Stimulated activated CD8-positive, alpha-beta memory T cell treated with anti-CD3 and anti-CD28 coated beads, Interleukin-12 subunit alpha, Interleukin-12 subunit beta, amount 100 ng/mL, for 24 hours (primary cell): Measurements from ENCODE around the gene PNRC2.

Experiments
- DNase-seq: peaks from one replicate; pipeline ENCODE4 v3.0.0-alpha.2; 2020; ENCODE audit errors: extremely low read depth

Gene PNRC2, protein sequence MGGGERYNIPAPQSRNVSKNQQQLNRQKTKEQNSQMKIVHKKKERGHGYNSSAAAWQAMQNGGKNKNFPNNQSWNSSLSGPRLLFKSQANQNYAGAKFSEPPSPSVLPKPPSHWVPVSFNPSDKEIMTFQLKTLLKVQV

DNA sequence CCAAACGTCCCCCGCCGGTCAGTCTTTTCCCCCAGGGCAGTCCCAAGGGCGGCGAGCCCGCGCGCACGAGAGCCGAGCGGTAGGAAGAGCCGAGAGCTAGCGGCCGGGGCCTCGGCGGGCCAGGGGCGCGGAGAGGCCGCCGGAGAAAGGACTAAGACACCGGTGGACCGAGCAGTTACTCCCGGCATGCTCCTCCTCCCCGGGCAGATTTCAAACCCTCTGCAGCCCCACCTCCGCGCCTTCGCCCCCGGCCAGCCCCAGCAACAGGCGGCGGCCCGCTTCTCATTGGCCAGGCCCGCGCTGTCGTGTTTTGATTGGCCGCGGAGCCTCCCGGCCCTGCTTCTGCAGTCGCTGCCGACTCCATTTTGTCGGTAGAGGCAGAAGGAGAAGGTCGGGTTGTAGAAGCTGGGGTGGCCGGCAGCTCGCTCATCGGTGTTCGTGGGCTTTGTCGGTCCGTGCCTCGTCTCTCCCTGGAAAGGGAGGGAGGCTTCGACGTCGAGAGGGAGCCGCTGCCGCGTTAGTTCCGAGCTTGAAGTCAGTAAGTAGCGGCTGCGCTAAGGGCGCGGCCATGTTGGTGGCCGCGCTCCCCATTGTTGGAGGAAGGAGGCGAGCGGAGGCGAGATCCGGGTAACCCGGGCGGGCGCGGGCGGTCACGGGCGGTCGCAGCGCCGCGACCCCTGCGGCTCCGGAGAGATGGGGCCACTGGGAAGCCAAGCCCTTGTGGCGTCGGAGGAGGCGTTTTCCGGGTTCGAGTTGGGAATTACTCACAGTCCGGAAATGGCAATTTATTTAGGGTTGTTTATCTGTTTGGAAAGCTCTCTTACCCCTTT lies at the start of gene PNRC2:
Gene PNRC2, plus strand, starts transcription at position 368 of the 830 bp plus-strand sequence. CDS start 1,630 bp downstream, outside the sequence.
- DNase-seq, result peak; percentile 95

DNA sequence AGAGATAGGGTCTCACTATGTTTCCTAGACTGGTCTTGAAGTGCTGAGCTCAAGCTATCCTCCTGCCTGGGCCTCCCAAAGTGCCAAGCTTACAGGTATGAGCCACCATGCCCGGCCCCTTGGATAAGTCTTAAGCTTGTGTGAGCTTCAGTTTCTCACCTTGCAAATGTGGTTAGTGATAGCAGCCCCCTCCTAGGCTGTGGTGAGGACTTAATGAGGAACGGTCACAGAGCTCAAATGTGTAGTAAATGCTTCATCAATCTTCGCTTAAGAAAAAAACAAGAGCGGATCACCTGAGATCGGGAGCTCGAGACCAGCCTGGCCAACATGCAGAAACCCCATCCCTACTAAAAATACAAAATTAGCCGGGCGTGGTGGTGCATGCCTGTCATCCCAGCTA lies 49.5 kb upstream of the PNRC2 start:
- no peak for DNase-seq

DNA sequence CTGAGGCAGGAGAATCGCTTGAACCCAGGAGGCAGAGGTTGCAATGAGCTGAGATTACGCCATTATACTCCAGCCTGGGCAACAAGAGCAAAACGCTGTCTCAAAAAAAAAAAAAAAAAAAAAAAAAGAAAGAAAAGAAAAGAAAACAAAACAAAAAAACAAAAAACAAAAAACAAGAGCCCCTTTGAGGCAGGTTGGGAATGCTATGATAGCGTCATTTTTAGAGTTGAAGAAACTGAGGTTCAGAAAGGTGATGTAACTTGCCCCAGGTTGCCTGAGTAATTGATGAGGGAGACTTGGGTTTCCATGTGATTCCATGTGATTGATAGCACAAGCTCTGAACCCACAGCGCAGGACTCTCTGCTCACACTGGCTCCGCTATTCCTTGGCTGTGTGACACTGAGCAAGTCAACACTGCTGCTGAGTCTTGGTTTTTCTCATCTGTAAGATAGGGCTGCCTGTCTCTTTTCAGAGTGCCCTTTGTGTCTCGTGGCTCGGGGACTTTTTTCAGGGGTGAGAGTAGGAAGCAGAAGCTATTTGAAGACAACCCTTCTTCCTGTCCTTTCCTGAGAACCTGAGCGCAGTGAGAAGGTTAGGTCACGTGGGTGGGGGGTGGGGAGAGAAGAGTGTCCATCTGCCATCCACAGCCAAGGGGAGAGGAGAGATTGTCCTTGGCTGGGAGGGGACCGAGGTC lies 48.9 kb upstream of the PNRC2 start:
- no peak for DNase-seq

DNA sequence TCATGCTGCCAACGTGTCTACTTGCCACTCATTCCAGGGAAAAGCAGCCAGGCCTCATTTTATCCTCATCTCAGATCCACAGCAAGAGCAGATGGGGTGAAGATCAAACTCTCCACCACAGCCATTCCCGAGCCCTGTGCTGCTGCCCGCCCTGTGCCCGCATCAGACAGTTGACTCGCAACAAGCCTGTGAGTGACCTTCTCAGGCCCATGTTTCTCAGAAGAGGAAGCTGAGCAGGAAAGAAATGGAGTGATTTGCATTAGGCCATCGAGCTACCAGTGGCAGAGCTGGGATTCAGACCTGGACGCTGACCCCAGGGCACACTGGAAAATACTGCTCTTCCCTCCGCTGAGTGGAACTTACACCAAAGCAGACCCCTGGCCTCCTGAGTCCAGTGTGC lies 47.7 kb upstream of the PNRC2 start:
- no peak for DNase-seq

DNA sequence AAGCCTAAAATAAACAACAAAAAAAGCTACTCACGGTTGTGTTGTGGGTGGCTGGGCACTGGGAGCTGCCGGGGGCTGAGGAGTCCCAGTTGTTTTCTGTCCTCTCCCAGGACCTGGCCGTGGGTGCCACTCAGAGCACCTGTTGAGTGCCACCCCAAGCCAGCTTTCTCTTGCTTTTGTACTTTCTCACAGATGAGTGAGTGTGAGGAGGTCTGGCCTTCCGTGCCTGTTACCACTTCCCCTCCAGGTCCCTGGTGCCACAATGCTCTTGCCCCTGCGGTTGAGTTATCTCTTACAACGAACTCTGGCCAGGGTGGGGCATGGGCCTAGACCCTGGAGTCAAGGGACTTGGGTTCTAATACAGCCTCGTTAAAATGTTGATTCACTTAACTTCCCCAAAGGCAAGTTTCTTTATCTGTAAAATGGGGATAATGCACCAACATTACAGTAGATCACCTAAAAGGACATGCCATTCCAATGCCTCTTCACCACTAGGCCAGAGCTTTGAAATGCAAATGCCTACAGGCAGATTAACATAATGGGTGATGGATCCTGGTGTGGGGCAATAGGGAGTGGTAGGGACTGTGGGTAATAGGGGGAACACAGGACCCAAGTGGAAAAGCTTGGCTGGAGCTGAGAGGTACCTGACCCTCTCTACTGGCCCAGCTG lies 46.3 kb upstream of the PNRC2 start, which contains the start of gene CNR2:
Gene CNR2, minus strand, starts transcription at position 151 of the 669 bp plus-strand sequence. CDS start 37,745 bp downstream, outside the sequence.
- DNase-seq, result no peak

DNA sequence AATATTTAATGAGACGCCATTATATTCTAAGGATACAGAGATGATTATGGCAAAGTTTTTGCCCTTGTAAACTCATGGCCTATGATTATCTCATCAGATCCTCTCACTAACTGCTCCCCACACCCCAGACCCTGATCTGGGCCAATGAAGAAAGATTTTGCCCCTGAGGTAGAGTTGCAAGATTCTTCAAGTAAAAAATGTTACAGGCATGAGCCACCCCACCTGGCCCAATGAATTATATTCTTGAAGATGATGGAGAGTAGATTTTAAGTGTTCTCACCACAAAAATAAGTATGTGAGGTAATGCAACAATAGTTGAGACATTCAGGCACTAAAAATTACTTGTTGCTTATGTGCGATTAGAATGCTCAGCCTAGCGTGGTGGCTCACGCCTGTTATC lies 44.7 kb upstream of the PNRC2 start:
- DNase-seq, result no peak

DNA sequence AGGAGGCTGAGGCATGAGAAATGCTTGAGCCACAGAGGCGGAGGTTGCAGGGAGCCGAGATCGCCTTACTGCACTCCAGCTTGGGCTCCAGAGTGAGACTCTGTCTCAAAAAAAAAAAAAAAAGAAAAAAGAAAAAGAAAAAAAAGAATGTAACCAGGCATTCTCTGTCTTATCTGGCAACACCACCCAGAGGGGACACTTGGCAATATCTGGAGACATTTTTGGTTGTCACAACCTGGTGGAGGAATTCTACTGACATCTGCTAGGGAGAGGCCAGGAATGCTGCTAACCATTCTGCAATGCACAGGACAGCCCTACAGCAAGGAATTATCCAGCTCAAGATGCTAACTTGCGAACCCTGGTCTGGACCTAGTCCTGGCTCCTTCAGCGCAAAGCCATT lies 44.2 kb upstream of the PNRC2 start:
- DNase-seq, result no peak

DNA sequence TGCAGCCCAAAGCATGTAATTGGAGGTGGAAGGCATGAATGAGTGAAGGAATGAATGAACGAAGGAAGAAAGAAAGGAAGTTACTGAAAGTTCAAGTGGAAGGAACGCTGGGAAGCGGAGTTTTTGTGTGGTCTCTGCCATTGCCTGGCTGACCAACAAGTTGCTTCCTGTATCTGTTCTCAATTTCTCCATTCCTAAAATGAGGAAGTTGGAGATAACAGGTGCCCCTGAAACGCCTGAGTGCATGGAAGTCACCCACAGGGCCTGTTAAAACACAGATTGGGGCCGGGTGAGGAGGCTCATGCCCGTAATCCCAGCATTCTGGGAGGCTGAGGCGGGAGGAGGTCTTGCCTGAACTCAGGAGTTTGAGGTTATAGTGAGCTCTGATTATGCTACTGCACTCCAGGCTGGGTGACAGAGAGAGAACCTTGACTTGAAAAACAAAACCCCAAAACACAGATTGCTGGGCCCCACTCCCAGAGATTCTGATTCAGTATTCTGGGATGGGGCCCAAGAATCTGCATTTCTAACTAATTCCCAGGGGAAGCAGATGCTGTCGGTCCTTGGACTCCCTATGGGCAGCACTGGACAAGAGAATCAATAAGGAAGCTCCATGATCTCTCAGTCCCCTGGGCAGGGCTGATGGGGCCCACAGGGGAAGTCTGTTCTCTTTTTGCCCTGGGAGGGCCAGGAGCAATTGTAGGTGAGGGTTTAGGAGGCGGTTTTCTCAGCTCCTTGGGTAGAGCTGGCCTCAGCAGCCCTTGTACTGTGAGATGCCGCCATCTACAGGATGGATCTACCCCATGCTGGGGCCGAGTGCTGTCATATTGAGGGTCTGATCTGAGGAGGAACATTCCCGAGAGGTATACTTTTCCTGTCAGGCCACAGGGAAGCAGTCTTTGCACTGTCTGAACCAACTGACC lies 43.2 kb upstream of the PNRC2 start:
- DNase-seq, result no peak

DNA sequence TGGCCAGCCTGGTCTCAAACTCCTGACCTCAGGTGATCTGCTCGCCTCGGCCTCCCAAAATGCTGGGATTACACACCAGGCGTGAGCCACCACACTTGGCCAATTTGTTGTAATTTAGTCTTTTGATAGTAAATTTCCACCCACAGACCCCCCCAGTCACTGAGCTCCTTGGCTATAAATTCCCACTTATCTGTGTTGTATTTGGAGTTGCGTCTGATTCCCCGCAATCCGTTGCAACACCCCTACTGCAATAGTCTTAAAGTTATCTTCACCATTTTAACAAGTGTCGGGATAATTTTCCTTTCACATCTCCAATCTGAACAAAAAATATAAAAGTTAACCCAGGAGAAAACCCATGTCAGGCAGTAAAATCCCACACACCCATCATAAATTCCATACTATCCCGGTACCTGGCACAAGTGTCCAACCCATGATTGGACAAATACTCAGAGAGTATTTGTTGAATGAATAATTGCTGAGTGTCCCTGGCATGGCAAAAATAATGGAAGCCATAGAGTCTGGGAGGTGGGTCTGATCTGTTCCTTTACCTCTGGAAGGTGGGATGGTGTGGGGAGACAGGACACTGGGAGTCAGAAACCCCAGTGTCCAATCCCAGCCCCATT lies 37.2 kb upstream of the PNRC2 start:
- no peak for DNase-seq

DNA sequence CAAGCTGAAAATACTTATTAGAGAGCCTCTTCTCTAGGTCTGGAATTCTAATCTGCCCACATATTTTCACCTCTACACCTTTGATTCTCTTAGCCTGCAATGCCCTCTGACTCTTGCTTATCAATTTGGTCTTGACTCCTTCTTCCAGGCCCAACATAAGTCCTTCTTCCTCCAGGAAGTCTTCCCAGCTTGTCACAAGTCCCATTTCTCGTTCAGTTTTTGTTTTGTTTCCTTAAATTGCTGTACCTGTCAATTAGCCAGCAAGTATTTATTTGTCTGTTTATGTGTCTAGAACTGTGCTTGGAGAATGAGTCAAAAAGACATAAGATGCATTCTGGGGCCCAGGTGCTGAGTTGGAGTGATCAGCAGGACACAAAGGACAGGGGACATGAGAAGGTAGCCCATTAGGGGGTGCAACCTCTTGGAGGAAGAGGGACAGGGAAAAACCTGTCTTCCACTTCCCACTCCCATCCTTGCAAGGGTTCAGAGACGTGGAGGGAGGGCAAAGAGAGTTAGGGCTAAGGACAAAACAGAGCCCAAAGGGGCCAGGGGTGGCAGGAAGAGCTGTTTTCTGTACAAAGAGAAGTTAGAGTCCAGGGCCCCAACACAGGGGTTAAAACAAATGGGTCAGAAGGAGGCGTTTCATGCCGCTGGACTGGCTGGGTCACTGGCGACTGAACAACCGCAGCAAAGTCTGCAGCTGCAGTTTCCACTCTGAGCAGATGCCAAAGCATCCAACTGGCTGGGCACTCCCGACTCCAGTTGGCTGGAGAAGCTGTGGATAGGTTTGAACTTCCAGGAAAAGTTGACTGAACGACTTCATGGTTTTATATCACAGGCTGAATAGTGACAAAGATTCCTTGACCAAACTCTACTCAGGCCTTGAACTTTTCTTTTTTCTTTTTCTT lies 35.8 kb upstream of the PNRC2 start:
- no peak for DNase-seq

DNA sequence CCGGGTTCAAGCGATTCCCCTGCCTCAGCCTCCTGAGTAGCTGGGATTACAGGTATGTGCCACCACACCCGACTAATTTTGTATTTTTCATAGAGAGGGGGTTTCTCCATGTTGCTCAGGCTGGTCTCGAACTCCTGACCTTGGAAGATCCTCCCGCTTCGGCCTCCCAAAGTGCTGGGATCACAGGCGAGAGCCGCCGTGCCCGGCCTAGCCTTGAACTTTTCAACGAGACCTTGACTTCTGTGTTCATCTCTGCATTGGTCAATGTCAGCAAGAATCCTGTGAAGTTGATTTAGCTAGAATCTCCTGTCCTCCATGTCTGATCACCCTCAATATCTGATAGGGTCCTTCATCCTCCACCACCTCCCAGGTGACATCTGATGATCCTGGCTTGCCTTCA lies 35.0 kb upstream of the PNRC2 start:
- no peak for DNase-seq

DNA sequence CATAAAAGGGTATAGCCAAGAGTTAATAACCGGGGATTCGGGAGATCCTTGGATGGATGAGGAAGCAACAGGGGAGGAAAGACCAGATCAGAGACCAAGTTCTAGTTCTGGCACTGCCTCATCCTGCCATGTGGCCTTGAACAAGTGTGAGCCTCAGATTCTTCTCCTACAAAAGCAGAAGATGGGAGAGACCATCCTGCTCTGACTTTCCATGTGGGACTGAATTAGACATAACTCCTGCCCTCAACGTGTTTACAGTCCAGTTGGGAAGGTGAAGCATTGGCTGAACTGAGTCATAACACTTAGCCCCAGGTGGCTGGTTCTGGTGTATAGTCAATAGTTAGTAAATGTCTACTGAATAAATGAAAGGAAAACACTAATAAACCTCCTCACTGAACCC lies 34.3 kb upstream of the PNRC2 start:
- DNase-seq, result no peak

DNA sequence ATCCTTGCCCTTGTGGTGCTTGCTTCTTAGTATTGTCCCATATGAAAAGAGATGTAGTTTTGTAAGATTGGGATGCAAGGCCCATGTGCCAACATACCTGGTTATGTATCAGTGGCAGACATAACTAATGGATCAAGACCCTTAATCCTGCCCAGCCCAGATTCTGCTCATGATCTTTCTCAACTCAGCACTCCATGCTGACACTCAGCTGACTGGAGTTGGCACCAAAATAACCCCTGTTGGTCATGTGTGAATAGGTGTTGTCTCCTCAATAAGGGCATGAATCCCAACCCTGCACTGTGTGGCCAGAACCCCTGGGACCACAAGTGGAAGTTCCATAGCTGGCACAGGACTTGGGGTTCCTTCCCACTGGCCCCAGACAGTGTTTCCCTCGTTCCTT lies 32.5 kb upstream of the PNRC2 start:
- no peak for DNase-seq

DNA sequence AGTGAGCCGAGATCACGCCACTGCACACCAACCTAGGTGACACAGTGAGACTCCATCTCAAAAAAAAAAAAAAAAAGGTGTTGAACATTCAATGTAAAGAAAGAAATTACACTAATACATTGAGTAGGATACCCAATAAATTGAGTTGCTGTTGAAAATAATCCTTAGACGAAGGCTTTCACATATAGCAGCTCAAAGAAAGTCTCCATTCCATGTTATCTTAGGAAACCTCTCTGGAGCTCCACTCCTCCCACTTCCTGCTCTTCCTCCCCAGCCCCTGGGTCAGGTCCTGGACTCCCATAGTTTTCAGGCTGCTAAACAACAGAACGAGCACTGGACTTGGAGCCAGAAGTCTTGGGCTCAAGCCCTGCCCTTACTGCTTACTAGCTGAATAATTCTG lies 30.8 kb upstream of the PNRC2 start:
- no peak for DNase-seq

DNA sequence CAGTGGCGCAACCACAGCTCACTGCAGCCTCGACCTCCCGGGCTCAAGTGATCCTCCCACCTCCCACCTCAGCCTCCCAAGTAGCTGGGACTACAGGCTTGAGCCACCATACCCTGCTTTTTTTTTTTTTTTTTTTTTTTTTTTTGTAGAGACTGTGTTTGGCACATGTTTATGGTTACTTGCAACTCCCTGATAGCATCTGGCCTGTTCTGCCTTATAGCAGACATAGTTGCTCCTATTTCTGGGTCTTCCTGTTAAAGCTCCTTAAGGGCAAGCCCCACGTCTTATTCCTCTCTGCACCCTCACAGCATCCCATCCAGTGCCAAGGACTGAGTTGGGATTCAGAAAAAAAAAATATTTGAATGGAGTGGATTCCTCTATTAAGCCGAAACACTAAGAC lies 29.4 kb upstream of the PNRC2 start:
- no peak for DNase-seq

DNA sequence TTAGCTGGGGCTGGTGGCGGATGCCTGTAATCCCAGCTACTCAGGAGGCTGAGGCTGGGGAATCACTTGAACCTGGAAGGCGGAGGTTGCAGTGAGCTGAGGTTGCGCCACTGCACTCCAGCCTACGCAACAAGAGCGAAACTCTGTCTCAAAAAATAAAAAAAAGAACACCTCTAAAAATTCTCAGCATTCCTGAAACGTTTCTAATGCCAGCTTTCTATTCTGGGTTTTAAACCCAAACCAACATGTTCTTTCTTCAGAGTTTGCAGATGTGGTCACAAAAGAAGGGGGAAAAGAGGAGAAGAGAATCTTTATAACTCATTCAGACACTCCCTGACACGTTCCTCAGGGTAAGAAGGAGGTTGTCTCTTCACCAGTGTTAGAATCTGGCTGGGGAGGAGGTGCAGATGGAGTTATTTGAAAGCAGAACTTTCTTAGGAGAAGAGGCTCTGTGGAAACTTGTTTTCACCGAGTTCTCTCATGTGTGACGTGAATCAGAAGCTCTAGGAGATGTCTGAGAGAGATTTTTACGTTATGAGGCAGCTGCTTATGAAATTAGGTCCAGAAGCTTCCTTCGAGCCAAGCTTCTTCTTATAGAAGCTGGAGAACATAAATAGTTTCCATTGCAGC lies 28.7 kb upstream of the PNRC2 start:
- DNase-seq, result no peak

DNA sequence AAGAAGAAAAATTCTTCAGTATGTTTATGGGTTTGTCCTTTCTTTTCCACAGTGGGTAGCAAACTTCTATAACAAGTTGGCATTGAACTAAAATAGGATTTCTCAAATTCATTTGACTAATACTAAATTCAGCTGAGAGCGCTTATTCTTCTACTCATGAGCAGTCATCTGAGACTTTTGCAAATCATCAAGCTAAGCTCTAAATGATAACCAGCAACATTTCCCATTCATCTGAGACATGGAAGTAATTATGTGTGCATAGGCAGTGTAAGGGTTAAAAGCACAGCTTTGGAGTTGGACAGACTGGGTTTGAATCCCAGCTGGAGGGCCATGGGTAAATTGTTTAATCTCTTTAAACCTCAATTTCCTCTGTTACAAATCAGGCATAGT lies 28.1 kb upstream of the PNRC2 start:
- no peak for DNase-seq

DNA sequence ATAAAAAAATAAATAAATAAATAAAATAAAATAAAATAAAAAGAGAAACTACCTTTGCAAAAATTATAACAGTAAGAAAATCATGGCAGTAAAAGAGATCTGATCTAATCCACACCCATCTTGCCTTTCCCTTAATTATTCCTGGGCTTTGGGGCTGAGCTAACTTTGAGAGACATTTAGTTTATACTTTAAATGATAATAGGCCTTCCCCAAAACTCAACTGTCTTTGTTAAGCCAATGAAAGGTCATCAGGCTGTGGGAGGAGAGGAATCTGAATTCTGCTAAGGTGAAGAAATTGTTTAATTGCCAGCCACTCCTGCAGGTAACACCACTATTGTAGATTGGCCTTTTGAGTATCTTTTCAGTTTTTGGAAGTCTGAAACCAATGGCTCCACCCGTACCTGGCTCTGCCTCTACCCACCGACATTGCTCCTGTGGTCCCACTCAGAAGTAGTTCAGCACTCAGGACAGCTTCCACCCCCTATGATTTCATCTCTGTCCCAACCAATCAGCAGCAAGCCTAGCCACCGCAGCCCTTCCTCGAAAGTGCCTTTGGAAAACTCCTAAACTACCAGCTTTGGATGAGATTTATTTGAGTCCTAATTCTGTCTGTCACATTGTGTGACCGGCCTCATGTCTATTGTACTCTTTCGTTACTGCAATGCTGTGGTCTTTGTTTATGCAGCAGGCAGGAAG lies 23.0 kb upstream of the PNRC2 start:
- no peak for DNase-seq

DNA sequence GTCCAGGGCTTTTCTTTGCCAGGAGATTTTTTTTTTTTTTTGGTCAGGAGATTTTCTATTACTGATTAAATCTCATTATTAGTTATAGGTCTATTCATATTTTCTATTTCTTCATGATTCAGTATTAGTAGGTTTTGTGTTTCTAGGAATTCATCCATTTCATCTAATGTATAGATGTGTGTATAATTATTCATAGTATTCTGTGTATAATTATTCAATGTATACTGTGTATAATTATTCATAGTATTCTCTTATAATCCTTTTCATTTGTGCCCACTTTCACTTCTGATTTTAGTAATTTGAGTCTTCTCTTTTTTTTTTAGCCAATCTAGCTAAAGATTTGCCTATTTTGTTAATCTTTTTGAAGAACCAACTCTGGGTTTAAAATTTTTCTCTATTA lies 12.3 kb upstream of the PNRC2 start:
- no peak for DNase-seq
